Loucy (cell line): ENCODE results near the gene IGFBP4.

ENCODE experiments used
- H2AFZ ChIP-seq: fragments of 200-600 bp; sonication (generic); 2 replicates; pipeline ENCODE4 v1.6.0; 2016; ENCODE audit warnings: antibody characterized with exemption, mild to moderate bottlenecking, low read length, moderate library complexity
- H3F3A ChIP-seq: fragments of 200-600 bp; 2 replicates; pipeline ENCODE4 v1.6.0; 2016; ENCODE audit warnings: antibody characterized with exemption, low read depth, mild to moderate bottlenecking
- H3K27me3 ChIP-seq: fragments of 200-600 bp; sonication (generic); 2 replicates; pipeline ENCODE4 v1.6.1; 2014; ENCODE audit warnings: low read length, mild to moderate bottlenecking; ENCODE audit not compliant: insufficient read depth, poor library complexity, severe bottlenecking
- H3K36me3 ChIP-seq: fragments of 200-600 bp; sonication (generic); 2 replicates; pipeline ENCODE4 v1.6.1; 2016; ENCODE audit warnings: low read length; ENCODE audit not compliant: insufficient read depth
- H3K4me1 ChIP-seq: fragments of 200-600 bp; sonication (generic); 2 replicates; pipeline ENCODE4 v1.5.1; 2014; ENCODE audit warnings: low read length, mild to moderate bottlenecking; ENCODE audit not compliant: insufficient read depth, poor library complexity, severe bottlenecking
- H3K4me2 ChIP-seq: fragments of 200-600 bp; sonication (generic); 2 replicates; pipeline ENCODE4 v1.6.0; 2014; ENCODE audit warnings: antibody characterized with exemption, low read length, low read depth, mild to moderate bottlenecking; ENCODE audit not compliant: poor library complexity, severe bottlenecking
- H3K4me3 ChIP-seq: fragments of 200-600 bp; sonication (generic); 2 replicates; pipeline ENCODE4 v1.5.1; 2014; ENCODE audit warnings: low read length, mild to moderate bottlenecking, mixed read lengths; ENCODE audit not compliant: poor library complexity, severe bottlenecking
- H3K79me2 ChIP-seq: fragments of 200-600 bp; sonication (generic); 2 replicates; pipeline ENCODE4 v1.6.1; 2014; ENCODE audit warnings: low read length; ENCODE audit not compliant: insufficient read depth
- H3K9ac ChIP-seq: fragments of 200-600 bp; sonication (generic); 2 replicates; pipeline ENCODE4 v1.6.0; 2014; ENCODE audit warnings: mild to moderate bottlenecking, low read depth, low read length, moderate library complexity; ENCODE audit not compliant: poor library complexity, severe bottlenecking
- H3K9me2 ChIP-seq: fragments of 200-600 bp; sonication (generic); replicated peaks from 2 replicates; pipeline ENCODE4 v1.6.1; 2016; ENCODE audit warnings: low read depth, low read length, mixed read lengths
- H3K9me3 ChIP-seq: fragments of 200-600 bp; sonication (generic); 2 replicates; pipeline ENCODE4 v1.6.1; 2014; ENCODE audit warnings: mild to moderate bottlenecking, antibody characterized with exemption, low read length, low read depth; ENCODE audit not compliant: insufficient read depth
- H4K20me1 ChIP-seq: fragments of 200-600 bp; sonication (generic); 2 replicates; pipeline ENCODE4 v1.6.0; 2014; ENCODE audit warnings: antibody characterized with exemption, low read length, mild to moderate bottlenecking; ENCODE audit not compliant: insufficient read depth, poor library complexity, severe bottlenecking
- EZH2phosphoT487 ChIP-seq: fragments of 200-600 bp; IDR thresholded peaks from 2 replicates; pipeline ENCODE4 v1.6.1; 2018; ENCODE audit warnings: antibody characterized with exemption, mild to moderate bottlenecking, moderate library complexity, borderline replicate concordance
- TF ChIP-seq, protein P1 (sequence below): fragments of 200-600 bp; sonication (generic); conservative IDR thresholded peaks from 2 replicates; pipeline ENCODE4 v1.5.1; 2014; ENCODE audit warnings: mild to moderate bottlenecking, antibody characterized with exemption, low read length

IGFBP4 gene

GRCh38 chr17:40503154-40503553 is 59.9 kb downstream of the IGFBP4 start:
- no peaks in the 10 kb centered on the region for H3K79me2 ChIP-seq
- no peaks in the 10 kb centered on the region for H3K9me2 ChIP-seq
- H3K36me3 ChIP-seq, result no peaks in the 10 kb centered on the region
- H4K20me1 ChIP-seq, result no peaks in the 10 kb centered on the region
- TF ChIP-seq EZH2phosphoT487, result no peak
- no peaks in the 10 kb centered on the region for H3K27me3 ChIP-seq
- 0 out of 2 replicates have a peak, but pooled peaks cover 2% of the 10 kb centered on the region for H3F3A ChIP-seq
- H3K4me1 ChIP-seq, result peaks cover 15% of the 10 kb centered on the region
- no peak overlapping the region for H3K4me2 ChIP-seq
- H3K9ac ChIP-seq, result no peak overlapping the region
- no peak overlapping the region for H3K4me3 ChIP-seq
- H3K9me3 ChIP-seq, result no peaks in the 10 kb centered on the region
- no peak overlapping the region for H2AFZ ChIP-seq

DNA sequence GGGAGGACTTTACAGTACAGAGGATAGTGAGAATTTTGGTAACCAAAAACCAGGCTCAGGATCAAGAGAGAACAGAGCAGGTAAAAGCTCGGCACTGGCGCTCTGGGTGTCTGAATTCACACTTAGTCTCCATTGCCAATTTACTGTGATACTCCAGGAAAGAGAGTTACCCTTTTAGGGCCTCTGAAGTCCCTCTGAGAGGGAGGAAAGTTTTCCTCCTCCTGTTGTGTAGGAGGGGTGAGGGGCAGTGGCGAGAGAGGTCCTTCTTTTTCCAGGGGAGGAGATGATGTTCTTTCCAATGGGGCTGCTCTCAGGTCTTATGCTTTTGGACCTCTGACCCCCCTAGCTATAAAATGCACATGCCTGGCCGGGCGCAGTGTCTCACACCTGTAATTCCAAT is 63.5 kb downstream of the IGFBP4 start:
- Histone ChIP-seq H3K27me3 (no peaks in the 10 kb centered on the region), H4K20me1 (no peaks in the 10 kb centered on the region), H3K4me2 (no peak overlapping the region), H3K79me2 (no peaks in the 10 kb centered on the region), H3F3A (0 out of 2 replicates have a peak, but pooled peaks cover 2% of the 10 kb centered on the region), H3K9me3 (no peaks in the 10 kb centered on the region), H2AFZ (no peak overlapping the region), H3K4me1 (peaks cover 24% of the 10 kb centered on the region), H3K4me3 (no peak overlapping the region), H3K36me3 (no peaks in the 10 kb centered on the region), H3K9ac (no peak overlapping the region), H3K9me2 (no peaks in the 10 kb centered on the region)
- TF ChIP-seq, protein P1, sequence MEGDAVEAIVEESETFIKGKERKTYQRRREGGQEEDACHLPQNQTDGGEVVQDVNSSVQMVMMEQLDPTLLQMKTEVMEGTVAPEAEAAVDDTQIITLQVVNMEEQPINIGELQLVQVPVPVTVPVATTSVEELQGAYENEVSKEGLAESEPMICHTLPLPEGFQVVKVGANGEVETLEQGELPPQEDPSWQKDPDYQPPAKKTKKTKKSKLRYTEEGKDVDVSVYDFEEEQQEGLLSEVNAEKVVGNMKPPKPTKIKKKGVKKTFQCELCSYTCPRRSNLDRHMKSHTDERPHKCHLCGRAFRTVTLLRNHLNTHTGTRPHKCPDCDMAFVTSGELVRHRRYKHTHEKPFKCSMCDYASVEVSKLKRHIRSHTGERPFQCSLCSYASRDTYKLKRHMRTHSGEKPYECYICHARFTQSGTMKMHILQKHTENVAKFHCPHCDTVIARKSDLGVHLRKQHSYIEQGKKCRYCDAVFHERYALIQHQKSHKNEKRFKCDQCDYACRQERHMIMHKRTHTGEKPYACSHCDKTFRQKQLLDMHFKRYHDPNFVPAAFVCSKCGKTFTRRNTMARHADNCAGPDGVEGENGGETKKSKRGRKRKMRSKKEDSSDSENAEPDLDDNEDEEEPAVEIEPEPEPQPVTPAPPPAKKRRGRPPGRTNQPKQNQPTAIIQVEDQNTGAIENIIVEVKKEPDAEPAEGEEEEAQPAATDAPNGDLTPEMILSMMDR, result no peak
- TF ChIP-seq EZH2phosphoT487, result no peak
